DND-41 (cell line): ENCODE results near the gene RUNX1.

ENCODE experiments used
- CTCF ChIP-seq: IDR thresholded peaks from 2 replicates; pipeline ENCODE4 v1.5.1; 2012; ENCODE audit warnings: borderline replicate concordance, low read length, moderate library complexity, mild to moderate bottlenecking; ENCODE audit not compliant: poor library complexity, severe bottlenecking; ENCODE audit errors: extremely low read depth
- EZH2 ChIP-seq: IDR thresholded peaks from 3 replicates; pipeline ENCODE4 v1.6.1; 2012; ENCODE audit warnings: borderline replicate concordance, low read depth, mild to moderate bottlenecking, moderate library complexity, low read length, inconsistent platforms; ENCODE audit not compliant: severe bottlenecking

- TF ChIP-seq CTCF (no peak), EZH2 (no peak)
These were observed 267.6 kb downstream of the RUNX1 start for GRCh38 chr21:34781526-34781925.
